Esophagus muscularis mucosa (tissue), 3 donors: ENCODE results near the gene R3HDM4.

Experiments used
- CTCF ChIP-seq, 3 experiments: fragments of 200-600 bp in 2 of 3; fragments of 450-650 bp in 1 of 3; sonication (generic) in 2 of 3; IDR thresholded peaks; one replicate each; pipeline ENCODE4 v1.5.1; 2017 to 2019; ENCODE audit warnings: antibody characterized with exemption in 3 of 3, mild to moderate bottlenecking in 2 of 3, moderate library complexity in 1 of 3
- POLR2A ChIP-seq: fragments of 450-650 bp; IDR thresholded peaks from one replicate; pipeline ENCODE4 v1.6.1; 2017; ENCODE audit warnings: antibody characterized with exemption, moderate library complexity, mild to moderate bottlenecking, low read depth
- POLR2AphosphoS5 ChIP-seq, 2 donors: sonication (generic); formaldehyde crosslinking; IDR thresholded peaks; one replicate each; pipeline ENCODE4 v1.6.1; 2017; ENCODE audit warnings: antibody characterized with exemption in 2 of 2

GRCh38 chr19:944171-944567, 31.1 kb upstream of the R3HDM4 start:
- TF ChIP-seq CTCF (IDR thresholded peaks at IDR 0.05) (no peak), POLR2AphosphoS5 (IDR thresholded peaks at IDR 0.05) (no peak), POLR2A (no peak)
